WI38 (cell line): ENCODE results near the gene NFKBIE.

Source experiments
- H3K4me3 ChIP-seq: 2 replicates; pipeline ENCODE4 v1.5.1; 2011; ENCODE audit warnings: low read depth, mild to moderate bottlenecking, control low read depth, low read length
- TF ChIP-seq, protein P1 (sequence below): IDR thresholded peaks from 2 replicates; pipeline ENCODE4 v1.5.1; 2012; ENCODE audit warnings: low read depth, mild to moderate bottlenecking, control low read depth, low read length

The NFKBIE gene

DNA sequence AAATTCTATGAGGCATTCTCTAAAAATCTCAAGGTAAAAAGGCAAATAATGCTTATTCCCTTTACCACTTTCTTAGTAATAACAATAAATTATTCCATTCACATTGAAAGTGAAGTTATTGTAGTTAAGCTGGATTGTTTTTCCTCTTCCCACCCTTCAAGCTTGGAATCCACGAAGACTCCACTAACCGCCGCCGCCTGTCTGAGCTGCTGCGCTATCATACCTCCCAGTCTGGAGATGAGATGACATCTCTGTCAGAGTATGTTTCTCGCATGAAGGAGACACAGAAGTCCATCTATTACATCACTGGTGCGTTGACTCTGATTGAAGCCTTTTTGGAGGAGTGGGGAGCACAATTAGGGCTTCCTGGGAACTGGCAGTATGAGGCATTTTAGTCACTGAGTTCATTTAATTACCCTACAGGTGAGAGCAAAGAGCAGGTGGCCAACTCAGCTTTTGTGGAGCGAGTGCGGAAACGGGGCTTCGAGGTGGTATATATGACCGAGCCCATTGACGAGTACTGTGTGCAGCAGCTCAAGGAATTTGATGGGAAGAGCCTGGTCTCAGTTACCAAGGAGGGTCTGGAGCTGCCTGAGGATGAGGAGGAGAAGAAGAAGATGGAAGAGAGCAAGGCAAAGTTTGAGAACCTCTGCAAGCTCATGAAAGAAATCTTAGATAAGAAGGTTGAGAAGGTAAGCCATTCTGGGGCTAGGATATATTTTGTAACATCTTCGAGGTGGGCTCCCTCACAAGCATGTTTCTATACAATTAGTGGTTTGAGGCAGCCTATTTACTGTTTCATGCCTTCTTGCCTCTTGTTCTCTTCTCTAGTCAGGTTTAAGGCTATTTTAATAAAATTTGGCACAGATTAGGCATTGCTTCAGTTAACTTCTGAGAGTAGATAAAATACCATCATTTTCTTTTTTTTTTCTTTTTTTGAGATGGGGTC is 13.5 kb downstream of the NFKBIE start:
- TF ChIP-seq, protein P1, sequence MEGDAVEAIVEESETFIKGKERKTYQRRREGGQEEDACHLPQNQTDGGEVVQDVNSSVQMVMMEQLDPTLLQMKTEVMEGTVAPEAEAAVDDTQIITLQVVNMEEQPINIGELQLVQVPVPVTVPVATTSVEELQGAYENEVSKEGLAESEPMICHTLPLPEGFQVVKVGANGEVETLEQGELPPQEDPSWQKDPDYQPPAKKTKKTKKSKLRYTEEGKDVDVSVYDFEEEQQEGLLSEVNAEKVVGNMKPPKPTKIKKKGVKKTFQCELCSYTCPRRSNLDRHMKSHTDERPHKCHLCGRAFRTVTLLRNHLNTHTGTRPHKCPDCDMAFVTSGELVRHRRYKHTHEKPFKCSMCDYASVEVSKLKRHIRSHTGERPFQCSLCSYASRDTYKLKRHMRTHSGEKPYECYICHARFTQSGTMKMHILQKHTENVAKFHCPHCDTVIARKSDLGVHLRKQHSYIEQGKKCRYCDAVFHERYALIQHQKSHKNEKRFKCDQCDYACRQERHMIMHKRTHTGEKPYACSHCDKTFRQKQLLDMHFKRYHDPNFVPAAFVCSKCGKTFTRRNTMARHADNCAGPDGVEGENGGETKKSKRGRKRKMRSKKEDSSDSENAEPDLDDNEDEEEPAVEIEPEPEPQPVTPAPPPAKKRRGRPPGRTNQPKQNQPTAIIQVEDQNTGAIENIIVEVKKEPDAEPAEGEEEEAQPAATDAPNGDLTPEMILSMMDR: no peak
- no peak overlapping the region for H3K4me3 ChIP-seq

- no peak overlapping the region for H3K4me3 ChIP-seq
- TF ChIP-seq, protein P1: no peak
Measured at GRCh38 chr6:44250718-44251123, 14.6 kb downstream of the NFKBIE start.

- TF ChIP-seq, protein P1: no peak
Measured at GRCh38 chr6:44250067-44250717, 15.2 kb downstream of the NFKBIE start.

GRCh38 chr6:44249082-44249748 is 16.1 kb downstream of the NFKBIE start:
- TF ChIP-seq, protein P1: no peak
- H3K4me3 ChIP-seq: peak overlapping the region; percentile 100

More at GRCh38 chr6:44250067-44250717, 15.2 kb downstream of the NFKBIE start:
- no peak overlapping the region for H3K4me3 ChIP-seq

GRCh38 chr6:44248579-44248978 is 16.8 kb downstream of the NFKBIE start:
- H3K4me3 ChIP-seq: peak overlapping the region; percentile 100

DNA sequence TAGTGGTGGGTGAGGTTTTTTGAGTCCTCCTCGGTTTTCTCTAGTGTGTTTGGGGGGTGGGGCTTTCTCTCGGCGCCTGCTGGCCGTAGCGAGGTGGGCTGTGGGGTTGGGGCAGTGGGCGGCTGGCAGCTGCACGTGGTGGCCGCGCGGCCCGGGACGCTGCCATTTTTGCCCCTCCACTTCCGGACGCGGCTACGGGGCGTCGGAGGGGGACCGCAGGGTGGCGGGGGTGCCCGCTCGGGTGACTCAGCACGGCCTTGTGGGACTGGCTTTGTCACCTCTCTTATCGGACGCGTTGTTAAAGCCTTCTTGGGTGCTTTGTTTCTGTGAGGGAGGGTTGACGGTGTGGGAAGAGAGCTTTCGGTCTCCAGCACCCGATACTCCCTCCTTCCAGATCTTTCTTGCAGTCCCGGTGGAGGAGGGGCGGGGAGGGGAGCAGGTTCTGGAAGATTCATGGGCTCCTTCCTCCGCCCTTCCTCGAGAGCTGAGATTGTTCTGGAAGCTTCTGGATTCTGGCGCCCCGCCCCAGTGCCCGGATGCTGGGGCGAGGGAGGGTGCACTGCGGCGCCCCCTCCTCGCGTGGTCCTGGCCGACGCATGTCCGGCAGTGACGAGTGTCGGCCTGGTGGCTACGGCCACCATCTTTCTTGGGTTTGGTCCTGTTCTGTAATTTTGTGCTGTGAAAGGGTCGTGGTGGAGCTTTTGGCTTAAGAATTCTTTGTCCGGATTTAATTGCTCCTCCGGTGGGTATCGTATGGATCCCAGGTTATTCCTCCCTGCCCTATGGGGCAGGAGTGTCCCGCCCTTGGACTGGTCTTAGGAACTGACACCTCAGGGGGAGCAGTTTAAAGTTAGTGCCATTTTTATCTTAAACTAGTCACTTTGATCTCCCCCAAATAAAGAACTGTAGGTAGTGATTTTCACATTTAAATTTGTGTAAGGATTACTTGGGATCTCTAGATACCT is 17.7 kb downstream of the NFKBIE start:
- H3K4me3 ChIP-seq: peak overlapping the region; percentile 100
- TF ChIP-seq, protein P1: no peak

More at GRCh38 chr6:44248579-44248978, 16.8 kb downstream of the NFKBIE start:
- TF ChIP-seq, protein P1: no peak
